ENCODE results near the gene RIC3.

RIC3 gene

DNA sequence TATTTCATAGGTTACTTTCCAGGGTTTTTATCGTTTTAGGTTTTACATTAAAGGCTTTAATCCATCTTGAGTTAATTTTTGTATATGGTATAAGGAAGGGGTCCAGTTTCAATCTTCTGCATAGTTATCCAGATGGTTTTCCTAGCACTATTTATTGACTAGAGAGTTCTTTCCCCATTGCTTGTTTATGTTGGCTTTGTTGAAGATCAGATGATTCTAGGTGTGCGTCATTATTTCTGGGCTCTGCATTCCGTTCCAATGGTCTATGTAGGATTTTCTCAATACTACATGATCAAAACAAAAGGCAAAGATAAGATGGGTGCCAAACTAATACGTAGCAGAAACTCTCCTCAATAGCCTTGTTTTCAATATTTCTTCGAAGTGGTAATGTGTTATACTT, 14.3 kb upstream of the RIC3 start:
- Histone ChIP-seq H3K27ac (ENCODE audit: low read length) (no peak overlapping the region), H3K36me3 (ENCODE audit: insufficient read depth, low read length) (no peaks in the 10 kb centered on the region), H2AFZ (ENCODE audit: low read depth, low read length) (no peak overlapping the region), H3K9me3 (ENCODE audit: insufficient read depth, low read length, severe bottlenecking) (no peaks in the 10 kb centered on the region), H3K27me3 (ENCODE audit: insufficient read depth, low read length, poor library complexity) (peaks cover 4% of the 10 kb centered on the region), H4K20me1 (ENCODE audit: insufficient read depth, low read length) (no peaks in the 10 kb centered on the region), H3K9ac (ENCODE audit: low read depth, low read length) (no peak overlapping the region), H3K4me2 (ENCODE audit: insufficient read depth, low read length) (no peak overlapping the region), H3K4me1 (ENCODE audit: insufficient read depth, low read length) (no peaks in the 10 kb centered on the region), H3K4me3 (ENCODE audit: low read depth in 1 of 2, low read length in 2 of 2) (no peak overlapping the region), H3K79me2 (ENCODE audit: insufficient read depth, low read length) (no peaks in the 10 kb centered on the region)
- ATAC-seq (ENCODE audit: insufficient read depth, low read depth) (no peak), DNase-seq (no peak)
- TF ChIP-seq, protein P1, sequence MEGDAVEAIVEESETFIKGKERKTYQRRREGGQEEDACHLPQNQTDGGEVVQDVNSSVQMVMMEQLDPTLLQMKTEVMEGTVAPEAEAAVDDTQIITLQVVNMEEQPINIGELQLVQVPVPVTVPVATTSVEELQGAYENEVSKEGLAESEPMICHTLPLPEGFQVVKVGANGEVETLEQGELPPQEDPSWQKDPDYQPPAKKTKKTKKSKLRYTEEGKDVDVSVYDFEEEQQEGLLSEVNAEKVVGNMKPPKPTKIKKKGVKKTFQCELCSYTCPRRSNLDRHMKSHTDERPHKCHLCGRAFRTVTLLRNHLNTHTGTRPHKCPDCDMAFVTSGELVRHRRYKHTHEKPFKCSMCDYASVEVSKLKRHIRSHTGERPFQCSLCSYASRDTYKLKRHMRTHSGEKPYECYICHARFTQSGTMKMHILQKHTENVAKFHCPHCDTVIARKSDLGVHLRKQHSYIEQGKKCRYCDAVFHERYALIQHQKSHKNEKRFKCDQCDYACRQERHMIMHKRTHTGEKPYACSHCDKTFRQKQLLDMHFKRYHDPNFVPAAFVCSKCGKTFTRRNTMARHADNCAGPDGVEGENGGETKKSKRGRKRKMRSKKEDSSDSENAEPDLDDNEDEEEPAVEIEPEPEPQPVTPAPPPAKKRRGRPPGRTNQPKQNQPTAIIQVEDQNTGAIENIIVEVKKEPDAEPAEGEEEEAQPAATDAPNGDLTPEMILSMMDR (IDR thresholded peaks at IDR 0.05; ENCODE audit: borderline replicate concordance, extremely low read depth, low read length, poor library complexity, severe bottlenecking): no peak
- TF ChIP-seq EZH2 (IDR thresholded peaks at IDR 0.05; ENCODE audit: borderline replicate concordance, low read depth, low read length, severe bottlenecking): no peak

DNA sequence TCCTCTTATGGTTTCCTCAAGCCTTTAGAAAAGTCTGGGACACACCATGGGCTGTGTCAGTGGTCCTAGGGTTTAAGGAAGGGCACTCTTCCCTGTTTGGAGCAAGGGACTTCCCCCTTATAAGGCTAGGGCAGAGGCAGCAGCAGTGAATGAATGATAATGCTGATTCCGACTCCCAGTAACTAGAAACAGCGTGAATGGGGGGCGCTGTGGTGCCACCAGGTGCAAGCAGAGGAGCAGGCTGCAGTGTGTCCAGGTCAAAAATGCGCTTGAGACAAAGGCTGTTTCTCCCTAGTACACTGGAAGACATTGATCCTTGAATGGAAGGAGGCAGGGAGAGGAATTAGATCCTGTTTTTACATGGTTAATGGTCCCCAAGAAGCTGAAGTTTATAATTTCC, 11.6 kb upstream of the RIC3 start:
- Histone ChIP-seq H3K27me3 (ENCODE audit: insufficient read depth, low read length, poor library complexity) (peaks cover 6% of the 10 kb centered on the region), H3K4me2 (ENCODE audit: insufficient read depth, low read length) (no peak overlapping the region), H3K4me3 (ENCODE audit: low read depth in 1 of 2, low read length in 2 of 2) (no peak overlapping the region), H3K36me3 (ENCODE audit: insufficient read depth, low read length) (no peaks in the 10 kb centered on the region), H3K9ac (ENCODE audit: low read depth, low read length) (no peak overlapping the region), H3K4me1 (ENCODE audit: insufficient read depth, low read length) (no peaks in the 10 kb centered on the region), H2AFZ (ENCODE audit: low read depth, low read length) (no peak overlapping the region), H3K79me2 (ENCODE audit: insufficient read depth, low read length) (no peaks in the 10 kb centered on the region), H3K27ac (ENCODE audit: low read length) (no peak overlapping the region), H4K20me1 (ENCODE audit: insufficient read depth, low read length) (no peaks in the 10 kb centered on the region), H3K9me3 (ENCODE audit: insufficient read depth, low read length, severe bottlenecking) (no peaks in the 10 kb centered on the region)
- ATAC-seq (ENCODE audit: insufficient read depth, low read depth) (no peak), DNase-seq (no peak)
- TF ChIP-seq, protein P1 (IDR thresholded peaks at IDR 0.05; ENCODE audit: borderline replicate concordance, extremely low read depth, low read length, poor library complexity, severe bottlenecking): no peak
- no peak for TF ChIP-seq EZH2 (IDR thresholded peaks at IDR 0.05; ENCODE audit: borderline replicate concordance, low read depth, low read length, severe bottlenecking)

- no peak overlapping the region for H2AFZ ChIP-seq (ENCODE audit: low read depth, low read length)
- no peak overlapping the region for H3K4me2 ChIP-seq (ENCODE audit: insufficient read depth, low read length)
- no peak overlapping the region for H3K4me3 ChIP-seq (ENCODE audit: low read depth in 1 of 2, low read length in 2 of 2)
- no peak for TF ChIP-seq EZH2 (IDR thresholded peaks at IDR 0.05; ENCODE audit: borderline replicate concordance, low read depth, low read length, severe bottlenecking)
- TF ChIP-seq, protein P1 (IDR thresholded peaks at IDR 0.05; ENCODE audit: borderline replicate concordance, extremely low read depth, low read length, poor library complexity, severe bottlenecking): no peak
- H3K27ac ChIP-seq (ENCODE audit: low read length): no peak overlapping the region
- ATAC-seq (ENCODE audit: insufficient read depth, low read depth): no peak
- H3K79me2 ChIP-seq (ENCODE audit: insufficient read depth, low read length): no peaks in the 10 kb centered on the region
- no peaks in the 10 kb centered on the region for H3K4me1 ChIP-seq (ENCODE audit: insufficient read depth, low read length)
- no peak overlapping the region for H3K9ac ChIP-seq (ENCODE audit: low read depth, low read length)
- no peaks in the 10 kb centered on the region for H3K36me3 ChIP-seq (ENCODE audit: insufficient read depth, low read length)
- peaks cover 6% of the 10 kb centered on the region for H3K27me3 ChIP-seq (ENCODE audit: insufficient read depth, low read length, poor library complexity)
- H4K20me1 ChIP-seq (ENCODE audit: insufficient read depth, low read length): no peaks in the 10 kb centered on the region
- H3K9me3 ChIP-seq (ENCODE audit: insufficient read depth, low read length, severe bottlenecking): no peaks in the 10 kb centered on the region
- DNase-seq: no peak
Observed at GRCh38 chr11:8178297-8178696, 9.5 kb upstream of the RIC3 start.

DNA sequence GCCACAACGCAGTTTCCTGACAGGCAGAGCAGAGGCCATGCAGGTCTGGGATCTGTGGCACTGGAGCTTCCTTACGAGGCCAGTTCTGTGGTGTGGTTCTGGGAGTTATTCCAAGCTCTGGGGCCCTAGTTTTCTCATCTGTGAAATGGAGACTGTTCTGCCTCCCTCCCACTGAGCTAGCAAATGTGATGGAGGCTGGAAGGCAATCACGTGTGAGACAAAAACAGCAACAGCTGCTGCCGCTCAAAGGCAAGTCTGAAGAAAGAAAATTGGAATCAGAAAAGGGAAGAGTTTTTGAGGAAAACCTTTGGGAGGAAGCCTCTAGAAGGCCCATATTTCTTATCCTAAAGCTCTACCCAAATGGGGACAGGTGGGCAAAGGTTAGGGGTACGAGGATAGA, 8.3 kb upstream of the RIC3 start:
- Histone ChIP-seq H3K4me2 (ENCODE audit: insufficient read depth, low read length) (no peak overlapping the region), H2AFZ (ENCODE audit: low read depth, low read length) (no peak overlapping the region), H3K9ac (ENCODE audit: low read depth, low read length) (no peak overlapping the region), H3K27me3 (ENCODE audit: insufficient read depth, low read length, poor library complexity) (peaks cover 6% of the 10 kb centered on the region), H3K4me1 (ENCODE audit: insufficient read depth, low read length) (no peaks in the 10 kb centered on the region), H3K79me2 (ENCODE audit: insufficient read depth, low read length) (no peaks in the 10 kb centered on the region), H4K20me1 (ENCODE audit: insufficient read depth, low read length) (no peaks in the 10 kb centered on the region), H3K36me3 (ENCODE audit: insufficient read depth, low read length) (no peaks in the 10 kb centered on the region), H3K9me3 (ENCODE audit: insufficient read depth, low read length, severe bottlenecking) (no peaks in the 10 kb centered on the region), H3K27ac (ENCODE audit: low read length) (no peak overlapping the region), H3K4me3 (ENCODE audit: low read depth in 1 of 2, low read length in 2 of 2) (no peak overlapping the region)
- no peak for ATAC-seq (ENCODE audit: insufficient read depth, low read depth)
- no peak for DNase-seq
- TF ChIP-seq, protein P1 (IDR thresholded peaks at IDR 0.05; ENCODE audit: borderline replicate concordance, extremely low read depth, low read length, poor library complexity, severe bottlenecking): no peak
- TF ChIP-seq EZH2 (IDR thresholded peaks at IDR 0.05; ENCODE audit: borderline replicate concordance, low read depth, low read length, severe bottlenecking): no peak

All from DND-41 (cell line).